SK-N-SH (cell line): Measurements from ENCODE around the gene UBN2.

Source experiments
- CTCF ChIP-seq: fragments of 200-600 bp; sonication (generic); IDR thresholded peaks from 2 replicates; pipeline ENCODE4 v1.6.1; 2017; ENCODE audit warnings: antibody characterized with exemption, mild to moderate bottlenecking, moderate library complexity
- NFIC ChIP-seq: IDR thresholded peaks from 2 replicates; pipeline ENCODE4 v1.4.0; 2012; ENCODE audit warnings: borderline replicate concordance

GRCh38 chr7:139230774-139231512 is at the start of gene UBN2:
- TF ChIP-seq CTCF (no peak), NFIC (no peak)
